Activated naive CD8-positive, alpha-beta T cell (primary cell): ENCODE results near the gene PAN3.

Experiments
- H3K27ac Mint-ChIP-seq: one replicate; pipeline ENCODE4 v1.8.0; 2021; ENCODE audit warnings: mixed read lengths
- H3K27me3 Mint-ChIP-seq: one replicate; pipeline ENCODE4 v1.8.0; 2021; ENCODE audit warnings: mixed read lengths
- H3K36me3 Mint-ChIP-seq: one replicate; pipeline ENCODE4 v1.8.0; 2021; ENCODE audit warnings: mixed read lengths
- H3K4me1 Mint-ChIP-seq: one replicate; pipeline ENCODE4 v1.8.0; 2021; ENCODE audit warnings: low read depth, mixed read lengths
- H3K4me3 Mint-ChIP-seq: one replicate; pipeline ENCODE4 v1.8.0; 2021; ENCODE audit warnings: mild to moderate bottlenecking, mixed read lengths
- H3K9me3 Mint-ChIP-seq: one replicate; pipeline ENCODE4 v1.8.0; 2021; ENCODE audit warnings: low read depth, mixed read lengths

PAN3 gene

DNA sequence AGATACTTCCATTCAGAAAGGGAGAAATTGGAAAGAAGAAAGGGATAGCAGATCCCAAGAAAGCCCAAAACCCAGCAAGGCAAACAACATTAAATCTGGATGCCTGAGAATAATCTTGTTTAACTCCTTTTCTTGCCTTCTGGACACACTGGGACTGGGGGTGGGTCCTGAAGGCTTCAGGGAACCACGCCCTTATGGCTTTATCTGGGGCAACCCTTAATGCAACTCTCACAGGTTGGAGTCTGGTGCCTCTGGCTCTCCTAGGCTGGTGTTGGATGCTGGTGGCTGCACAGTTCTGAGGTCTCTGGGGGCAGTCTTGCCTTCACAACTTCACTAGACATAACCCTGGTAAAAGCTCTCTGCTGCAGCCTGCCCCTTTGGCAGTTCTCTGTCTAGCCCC lies 27.9 kb downstream of the PAN3 start:
- H3K27ac Mint-ChIP-seq = no peak overlapping the region

GRCh38 chr13:28171266-28171665 lies 32.9 kb downstream of the PAN3 start:
- Mint-ChIP-seq H3K27me3 (no peaks in the 10 kb centered on the region), H3K9me3 (no peaks in the 10 kb centered on the region), H3K4me1 (peaks cover 44% of the 10 kb centered on the region), H3K27ac (no peak overlapping the region), H3K4me3 (no peak overlapping the region), H3K36me3 (no peaks in the 10 kb centered on the region)

More for the DNA sequence above, 27.9 kb downstream of the PAN3 start:
- H3K36me3 Mint-ChIP-seq = peaks cover 5% of the 10 kb centered on the region
- peaks cover 55% of the 10 kb centered on the region for H3K4me1 Mint-ChIP-seq
- H3K9me3 Mint-ChIP-seq = no peaks in the 10 kb centered on the region
- H3K27me3 Mint-ChIP-seq = no peaks in the 10 kb centered on the region
- H3K4me3 Mint-ChIP-seq = no peak overlapping the region

DNA sequence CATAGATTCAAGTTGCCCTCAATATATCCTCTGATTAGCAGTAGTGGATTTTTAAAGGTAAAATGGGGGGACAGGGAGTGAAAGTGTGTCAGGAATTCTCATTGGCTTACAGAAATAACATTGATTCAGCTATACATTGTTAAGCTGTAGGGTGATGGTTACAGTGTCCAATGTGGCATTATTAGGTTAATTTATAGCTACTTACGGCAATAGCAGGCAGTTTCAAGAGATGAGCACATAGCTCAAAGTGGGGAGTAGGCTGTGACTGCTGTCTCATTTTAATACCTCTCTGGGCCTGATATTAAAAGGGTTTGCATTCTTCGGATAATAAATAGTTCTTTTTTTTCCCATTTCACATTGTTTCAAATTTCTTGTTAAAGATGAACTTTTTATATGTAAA lies 34.6 kb downstream of the PAN3 start:
- Mint-ChIP-seq H3K27ac (no peak overlapping the region), H3K4me3 (no peak overlapping the region), H3K27me3 (no peaks in the 10 kb centered on the region), H3K4me1 (peaks cover 45% of the 10 kb centered on the region), H3K36me3 (peaks cover 5% of the 10 kb centered on the region), H3K9me3 (no peaks in the 10 kb centered on the region)

DNA sequence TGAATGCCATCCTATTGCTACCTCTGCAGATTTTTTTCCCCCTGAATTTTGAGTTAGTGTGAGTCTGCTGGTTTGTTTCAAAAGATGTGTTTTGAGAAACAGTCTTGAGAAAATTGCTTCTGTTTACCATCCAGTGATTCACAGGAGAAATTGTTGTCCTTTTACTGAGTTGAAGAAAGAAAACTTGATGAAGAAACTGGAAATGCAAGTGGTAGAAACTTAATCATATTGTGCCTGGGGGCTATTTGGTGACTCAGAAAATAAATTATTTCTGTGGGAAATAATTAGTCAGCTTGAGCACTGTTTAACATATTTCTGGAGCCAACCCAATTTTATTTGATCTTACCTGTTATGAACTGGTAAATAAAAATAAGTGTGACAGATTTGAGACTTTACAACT lies 35.4 kb downstream of the PAN3 start:
- Mint-ChIP-seq H3K9me3 (no peaks in the 10 kb centered on the region), H3K36me3 (peaks cover 5% of the 10 kb centered on the region), H3K4me3 (no peak overlapping the region), H3K27ac (no peak overlapping the region), H3K4me1 (peaks cover 42% of the 10 kb centered on the region), H3K27me3 (no peaks in the 10 kb centered on the region)

DNA sequence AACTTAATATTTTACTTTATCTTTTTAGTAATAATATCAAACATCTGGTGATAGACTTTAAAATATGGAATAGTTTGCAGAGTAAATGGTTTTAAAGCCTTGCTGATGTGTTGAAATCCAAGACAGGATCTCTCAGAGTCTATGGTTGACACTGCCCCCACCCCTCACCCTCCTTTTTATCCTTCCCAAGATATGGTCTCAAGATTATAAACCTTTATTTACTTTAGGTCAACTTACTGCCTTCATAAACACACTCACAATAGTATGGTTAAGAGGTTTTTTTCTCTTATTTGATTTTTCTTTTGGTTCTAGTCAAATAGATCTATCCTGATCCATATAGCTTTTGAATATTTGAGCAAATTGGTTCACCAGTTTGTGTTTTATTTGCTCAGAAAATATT lies 39.0 kb downstream of the PAN3 start:
- Mint-ChIP-seq H3K36me3 (peaks cover 5% of the 10 kb centered on the region), H3K27ac (no peak overlapping the region), H3K9me3 (no peaks in the 10 kb centered on the region), H3K27me3 (no peaks in the 10 kb centered on the region), H3K4me3 (no peak overlapping the region), H3K4me1 (peaks cover 48% of the 10 kb centered on the region)

DNA sequence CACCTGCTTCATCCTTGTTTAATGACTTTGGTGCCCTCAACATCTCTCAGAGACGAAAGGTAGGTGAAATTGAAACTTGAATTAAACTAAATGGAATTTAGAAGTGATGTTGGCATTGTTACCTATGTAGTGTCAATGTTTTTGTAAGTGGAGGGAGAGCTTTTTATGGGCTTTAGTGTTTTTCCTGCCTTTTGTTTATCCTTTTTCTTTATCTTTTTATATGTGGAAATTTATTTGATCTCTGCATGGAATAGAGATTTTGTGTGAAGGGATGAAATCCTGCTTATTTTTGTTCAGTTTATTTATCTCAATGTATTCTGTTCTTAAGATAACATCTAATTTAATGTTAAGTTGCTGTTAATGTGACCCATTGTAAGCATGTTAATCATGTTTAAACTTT lies 39.5 kb downstream of the PAN3 start:
- H3K9me3 Mint-ChIP-seq = no peaks in the 10 kb centered on the region
- H3K36me3 Mint-ChIP-seq = peaks cover 5% of the 10 kb centered on the region
- peaks cover 47% of the 10 kb centered on the region for H3K4me1 Mint-ChIP-seq
- H3K27me3 Mint-ChIP-seq = no peaks in the 10 kb centered on the region
- H3K4me3 Mint-ChIP-seq = no peak overlapping the region
- no peak overlapping the region for H3K27ac Mint-ChIP-seq

GRCh38 chr13:28179974-28180373 lies 41.6 kb downstream of the PAN3 start:
- no peaks in the 10 kb centered on the region for H3K27me3 Mint-ChIP-seq
- H3K36me3 Mint-ChIP-seq = peaks cover 5% of the 10 kb centered on the region
- H3K9me3 Mint-ChIP-seq = no peaks in the 10 kb centered on the region
- no peak overlapping the region for H3K4me3 Mint-ChIP-seq
- peak overlapping the region; percentile 16 for H3K27ac Mint-ChIP-seq
- H3K4me1 Mint-ChIP-seq = peaks cover 48% of the 10 kb centered on the region

DNA sequence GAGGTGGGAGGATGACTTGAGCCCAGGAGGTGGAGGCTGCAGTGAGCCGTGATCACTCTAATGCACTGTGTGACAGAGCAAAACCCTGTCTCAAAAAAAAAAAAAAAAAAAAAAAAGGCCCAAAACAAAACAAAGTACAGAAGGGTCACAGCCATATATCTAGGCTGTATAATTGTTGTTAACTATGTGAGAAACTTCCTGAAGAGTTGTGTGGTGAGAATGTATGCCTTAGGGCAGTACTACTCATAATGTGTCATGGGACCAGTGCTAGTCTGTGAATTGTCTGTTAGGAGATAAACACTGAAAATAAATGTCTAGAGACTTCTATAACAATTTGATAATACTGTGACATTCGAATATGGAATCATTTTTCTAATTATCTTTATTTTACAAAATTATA lies 43.1 kb downstream of the PAN3 start:
- Mint-ChIP-seq H3K9me3 (no peaks in the 10 kb centered on the region), H3K4me3 (no peak overlapping the region), H3K27me3 (no peaks in the 10 kb centered on the region), H3K27ac (no peak overlapping the region), H3K4me1 (peaks cover 57% of the 10 kb centered on the region), H3K36me3 (peaks cover 5% of the 10 kb centered on the region)

GRCh38 chr13:28185256-28185655 lies 46.9 kb downstream of the PAN3 start:
- H3K27ac Mint-ChIP-seq = peak overlapping the region; percentile 2
- no peaks in the 10 kb centered on the region for H3K9me3 Mint-ChIP-seq
- no peaks in the 10 kb centered on the region for H3K27me3 Mint-ChIP-seq
- H3K4me3 Mint-ChIP-seq = no peak overlapping the region
- H3K4me1 Mint-ChIP-seq = peaks cover 47% of the 10 kb centered on the region
- H3K36me3 Mint-ChIP-seq = peaks cover 3% of the 10 kb centered on the region

DNA sequence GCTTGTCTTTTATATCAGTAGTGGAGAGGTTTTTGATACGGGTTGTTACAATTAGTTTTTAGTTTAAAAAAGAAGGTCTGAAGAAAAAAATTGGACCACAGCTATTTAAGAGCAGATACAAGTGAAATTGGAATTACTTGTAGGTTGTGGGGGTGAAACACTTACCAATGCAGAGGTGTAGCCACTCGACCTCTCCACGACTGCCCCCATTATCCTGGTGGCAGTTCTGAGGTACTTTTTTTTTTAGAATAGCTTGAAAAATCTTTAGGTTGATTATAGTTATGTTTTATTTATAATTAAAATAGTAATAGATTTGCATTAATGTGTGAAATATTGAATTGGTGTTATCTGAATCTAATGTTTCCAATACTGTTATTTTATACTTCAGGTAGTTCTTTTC lies 60.7 kb downstream of the PAN3 start:
- H3K27ac Mint-ChIP-seq = no peak overlapping the region
- no peaks in the 10 kb centered on the region for H3K27me3 Mint-ChIP-seq
- no peaks in the 10 kb centered on the region for H3K9me3 Mint-ChIP-seq
- peaks cover 4% of the 10 kb centered on the region for H3K36me3 Mint-ChIP-seq
- H3K4me3 Mint-ChIP-seq = no peak overlapping the region
- H3K4me1 Mint-ChIP-seq = peaks cover 15% of the 10 kb centered on the region

- Mint-ChIP-seq H3K27ac (peak overlapping the region; percentile 1), H3K9me3 (no peaks in the 10 kb centered on the region), H3K4me3 (no peak overlapping the region), H3K4me1 (peaks cover 42% of the 10 kb centered on the region), H3K27me3 (no peaks in the 10 kb centered on the region), H3K36me3 (peaks cover 16% of the 10 kb centered on the region)
These were observed 65.7 kb downstream of the PAN3 start for GRCh38 chr13:28204043-28204442.

DNA sequence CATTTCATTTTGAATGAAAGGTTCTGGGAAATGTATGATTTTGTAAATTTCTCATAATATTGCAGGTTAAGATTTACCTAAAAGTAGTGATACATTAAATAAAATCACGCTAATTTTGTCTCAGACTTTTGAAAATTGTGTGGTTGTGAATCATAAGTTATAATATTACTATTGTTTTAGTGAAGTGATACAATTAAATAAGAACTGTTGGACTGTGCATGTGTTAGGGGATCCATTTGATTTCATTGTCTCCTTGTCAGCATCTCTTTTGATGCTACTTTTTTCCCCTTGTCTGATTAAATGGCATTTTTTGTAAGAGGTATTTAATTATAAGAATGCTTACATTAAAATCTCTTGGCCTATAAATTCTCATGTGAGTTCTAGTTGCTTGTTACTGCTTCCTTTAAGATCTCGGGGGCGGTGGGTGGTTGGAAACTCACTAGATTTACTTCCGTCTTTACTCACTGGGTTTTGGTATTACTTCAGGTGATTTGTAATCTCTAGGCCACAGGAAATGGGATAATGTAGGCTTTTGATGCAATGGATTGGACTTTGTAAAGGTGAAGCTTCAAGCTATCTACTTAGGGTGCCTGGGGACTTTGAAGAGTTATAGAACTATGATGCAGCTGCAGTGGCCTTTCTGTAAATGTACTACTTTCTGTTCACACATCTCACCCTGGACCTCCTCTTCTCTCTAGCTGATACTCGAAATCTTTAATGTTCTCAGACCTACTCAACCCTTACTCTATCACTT lies 66.5 kb downstream of the PAN3 start:
- Mint-ChIP-seq H3K4me1 (peaks cover 42% of the 10 kb centered on the region), H3K27me3 (no peaks in the 10 kb centered on the region), H3K9me3 (no peaks in the 10 kb centered on the region), H3K4me3 (no peak overlapping the region), H3K27ac (peak overlapping the region; percentile 24), H3K36me3 (peaks cover 16% of the 10 kb centered on the region)

- Mint-ChIP-seq H3K4me1 (peaks cover 4% of the 10 kb centered on the region), H3K4me3 (no peak overlapping the region), H3K36me3 (peaks cover 10% of the 10 kb centered on the region), H3K9me3 (no peaks in the 10 kb centered on the region), H3K27me3 (no peaks in the 10 kb centered on the region), H3K27ac (no peak overlapping the region)
These were observed 80.3 kb downstream of the PAN3 start for GRCh38 chr13:28218679-28219078.

- H3K4me1 Mint-ChIP-seq = peaks cover 5% of the 10 kb centered on the region
- no peak overlapping the region for H3K4me3 Mint-ChIP-seq
- no peaks in the 10 kb centered on the region for H3K9me3 Mint-ChIP-seq
- no peaks in the 10 kb centered on the region for H3K27me3 Mint-ChIP-seq
- H3K36me3 Mint-ChIP-seq = peaks cover 9% of the 10 kb centered on the region
- no peak overlapping the region for H3K27ac Mint-ChIP-seq
These were observed 81.2 kb downstream of the PAN3 start for GRCh38 chr13:28219408-28220099.

DNA sequence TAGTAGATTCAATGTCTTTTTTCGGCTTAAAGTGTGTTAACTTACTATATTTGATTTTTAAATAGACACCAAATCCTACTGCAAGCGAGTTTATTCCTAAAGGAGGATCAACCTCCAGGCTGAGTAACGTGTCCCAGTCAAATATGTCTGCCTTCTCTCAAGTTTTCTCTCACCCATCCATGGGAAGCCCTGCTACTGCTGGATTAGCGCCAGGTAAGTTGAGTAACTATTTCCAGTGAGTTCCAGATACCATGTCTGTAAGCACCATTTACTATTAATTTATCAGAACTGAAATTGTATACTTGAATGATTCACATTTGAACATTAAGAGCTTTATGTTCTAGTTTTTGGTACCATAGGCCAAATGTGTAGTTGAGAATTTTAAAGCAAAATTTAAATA lies 81.8 kb downstream of the PAN3 start:
- Mint-ChIP-seq H3K27ac (no peak overlapping the region), H3K4me1 (peaks cover 5% of the 10 kb centered on the region), H3K36me3 (peaks cover 7% of the 10 kb centered on the region), H3K9me3 (no peaks in the 10 kb centered on the region), H3K27me3 (no peaks in the 10 kb centered on the region), H3K4me3 (no peak overlapping the region)
